D721Med (cell line): Measurements from ENCODE around the gene ABHD5.
"Not testable (repeated sequence)": the region's sequence is repeated elsewhere in the genome, so short reads cannot be mapped to it uniquely, and the experiment has no call there.

ENCODE experiments used
- DNase-seq: peaks from one replicate; pipeline ENCODE4 v3.0.0; 2011; ENCODE audit warnings: low spot score; ENCODE audit not compliant: insufficient read length
- FAIRE-seq: peaks from 2 replicates; lab custom pipeline; 2011; peaks lifted over from hg19 to GRCh38; lab: Jason Lieb, UNC
- CTCF ChIP-seq: IDR thresholded peaks from 2 replicates; pipeline ENCODE4 v1.5.1; 2012; ENCODE audit warnings: mild to moderate bottlenecking, control low read depth; ENCODE audit not compliant: insufficient read depth; ENCODE audit errors: missing control alignments

Gene ABHD5

GRCh38 chr3:43650345-43650744 is 40.4 kb upstream of the ABHD5 start:
- DNase-seq (no peak), FAIRE-seq (no peak)
- TF ChIP-seq CTCF, result no peak

- FAIRE-seq, result not testable (repeated sequence)
Observed at GRCh38 chr3:43656390-43656789, 34.3 kb upstream of the ABHD5 start.

GRCh38 chr3:43659250-43659880 is 31.4 kb upstream of the ABHD5 start:
- FAIRE-seq, result no peak

More at GRCh38 chr3:43656390-43656789, 34.3 kb upstream of the ABHD5 start:
- not testable (repeated sequence) for DNase-seq

DNA sequence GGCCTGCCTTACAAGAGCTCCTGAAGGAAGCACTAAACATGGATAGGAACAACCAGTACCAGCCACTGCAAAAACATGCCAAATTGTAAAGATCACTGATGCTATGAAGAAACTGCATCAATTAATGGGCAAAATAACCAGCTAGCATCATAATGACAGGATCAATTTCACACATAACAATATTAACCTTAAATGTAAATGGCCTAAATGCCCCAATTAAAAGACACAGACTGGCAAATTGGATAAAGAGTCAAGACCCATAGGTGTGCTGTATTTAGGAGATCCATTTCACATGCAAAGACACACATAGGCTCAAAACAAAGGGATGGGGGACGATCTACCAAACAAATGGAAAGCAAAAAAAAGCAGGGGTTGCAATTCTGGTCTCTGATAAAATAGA is 29.4 kb upstream of the ABHD5 start:
- not testable (repeated sequence) for DNase-seq, FAIRE-seq

More at GRCh38 chr3:43659250-43659880, 31.4 kb upstream of the ABHD5 start:
- no peak for DNase-seq
- TF ChIP-seq CTCF, result no peak

GRCh38 chr3:43665011-43665410 is 25.7 kb upstream of the ABHD5 start:
- not testable (repeated sequence) for DNase-seq, FAIRE-seq

DNA sequence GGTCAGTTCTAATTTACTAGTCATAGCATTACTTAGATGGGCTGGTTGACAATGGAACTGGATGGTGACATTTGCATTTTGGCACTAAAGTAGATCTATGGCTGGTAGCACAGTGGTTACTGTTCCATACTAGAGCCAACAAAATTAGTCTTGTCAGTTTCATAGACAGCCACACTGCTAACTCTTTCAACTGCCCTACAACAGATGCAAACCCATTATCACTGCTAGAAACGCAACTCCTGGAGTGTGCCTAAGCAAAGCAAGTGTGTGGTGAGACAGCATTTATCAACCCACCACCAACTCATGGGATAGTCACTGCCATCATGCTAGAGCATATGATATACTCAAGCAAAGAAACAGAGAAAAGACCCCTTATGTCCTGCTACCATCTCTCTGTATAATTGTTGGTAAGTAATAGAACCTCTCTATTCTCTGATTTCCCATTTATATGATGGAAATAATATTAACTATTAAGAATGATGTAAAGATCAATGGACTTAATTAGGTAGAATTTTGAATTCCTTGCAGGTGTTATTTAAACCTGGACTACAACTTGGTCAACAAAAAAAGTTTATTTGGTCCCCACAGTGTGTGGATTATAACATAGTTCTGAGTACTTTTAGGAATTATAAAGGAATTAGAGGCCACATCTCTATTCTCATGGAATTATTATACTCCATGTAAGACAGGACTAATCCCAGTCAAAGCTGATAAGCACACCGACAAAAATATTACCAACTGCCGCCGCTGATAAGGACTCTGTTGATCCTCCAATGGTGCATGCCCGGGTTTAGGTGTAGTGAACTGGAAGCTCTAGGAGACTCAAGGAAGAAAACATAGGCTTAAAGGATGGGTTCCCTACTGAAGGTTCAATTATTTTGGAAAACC is 19.9 kb upstream of the ABHD5 start:
- no peak for TF ChIP-seq CTCF
- DNase-seq (no peak), FAIRE-seq (no peak)

GRCh38 chr3:43674345-43675085 is 16.2 kb upstream of the ABHD5 start:
- no peak for TF ChIP-seq CTCF
- FAIRE-seq (no peak), DNase-seq (no peak)

- TF ChIP-seq CTCF, result no peak
- DNase-seq (no peak), FAIRE-seq (no peak)
Observed at GRCh38 chr3:43675593-43675992, 15.1 kb upstream of the ABHD5 start.
